Purkinje cell (primary cell): ENCODE measurements around the gene PWWP2A. TPM values are rescaled to one million over a fixed set of nuclear protein-coding genes. Genes with fewer than 3 reads are reported as not detected.

Experiments
- polyA plus RNA-seq: library from polyadenylated mRNA; unstranded; fragments of >200 nt; fragmentation: Nextera tagmentation; gene quantifications from 2 replicates; pipeline ENCODE4 v1.2.1, GENCODE V29; 2014

PWWP2A gene, protein sequence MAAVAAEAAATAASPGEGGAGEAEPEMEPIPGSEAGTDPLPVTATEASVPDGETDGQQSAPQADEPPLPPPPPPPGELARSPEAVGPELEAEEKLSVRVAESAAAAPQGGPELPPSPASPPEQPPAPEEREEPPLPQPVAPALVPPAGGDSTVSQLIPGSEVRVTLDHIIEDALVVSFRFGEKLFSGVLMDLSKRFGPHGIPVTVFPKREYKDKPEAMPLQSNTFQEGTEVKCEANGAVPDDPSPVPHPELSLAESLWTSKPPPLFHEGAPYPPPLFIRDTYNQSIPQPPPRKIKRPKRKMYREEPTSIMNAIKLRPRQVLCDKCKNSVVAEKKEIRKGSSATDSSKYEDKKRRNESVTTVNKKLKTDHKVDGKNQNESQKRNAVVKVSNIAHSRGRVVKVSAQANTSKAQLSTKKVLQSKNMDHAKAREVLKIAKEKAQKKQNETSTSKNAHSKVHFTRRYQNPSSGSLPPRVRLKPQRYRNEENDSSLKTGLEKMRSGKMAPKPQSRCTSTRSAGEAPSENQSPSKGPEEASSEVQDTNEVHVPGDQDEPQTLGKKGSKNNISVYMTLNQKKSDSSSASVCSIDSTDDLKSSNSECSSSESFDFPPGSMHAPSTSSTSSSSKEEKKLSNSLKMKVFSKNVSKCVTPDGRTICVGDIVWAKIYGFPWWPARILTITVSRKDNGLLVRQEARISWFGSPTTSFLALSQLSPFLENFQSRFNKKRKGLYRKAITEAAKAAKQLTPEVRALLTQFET
- polyA plus RNA-seq = 14.5 and 15.1 TPM in 2 replicates

DNA sequence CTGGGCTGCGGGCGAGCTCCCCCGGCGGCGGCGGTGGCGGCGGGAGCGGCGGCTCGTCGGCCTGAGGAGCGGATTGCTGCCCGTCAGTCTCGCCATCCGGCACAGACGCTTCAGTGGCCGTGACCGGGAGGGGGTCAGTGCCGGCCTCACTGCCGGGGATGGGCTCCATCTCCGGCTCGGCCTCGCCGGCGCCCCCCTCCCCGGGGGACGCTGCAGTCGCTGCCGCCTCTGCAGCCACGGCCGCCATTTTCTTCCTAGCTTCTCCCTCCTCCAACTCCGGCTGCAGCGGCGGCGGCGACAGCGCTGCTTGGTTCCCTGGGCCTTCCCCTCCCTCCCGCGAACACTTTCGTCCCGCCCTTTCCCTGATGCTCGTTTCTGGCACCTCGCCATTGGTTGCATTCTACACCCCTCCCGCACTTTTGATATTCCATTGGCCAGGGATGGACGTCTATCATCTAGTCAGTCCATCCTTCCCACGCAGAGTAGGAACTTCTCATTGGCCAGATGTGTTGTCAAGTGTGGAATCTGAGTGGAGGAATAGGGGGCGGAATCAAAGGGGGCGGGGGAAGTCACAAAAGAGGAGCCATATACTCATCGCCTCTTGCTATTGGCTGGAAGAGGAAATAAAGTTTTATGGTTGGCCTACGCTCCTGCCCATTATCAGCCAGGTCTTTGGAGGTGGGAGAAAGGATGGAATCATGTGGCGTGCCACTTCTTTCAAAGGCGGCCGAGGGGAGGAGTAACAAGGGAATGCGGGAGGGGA lies at the start of gene PWWP2A:
Gene PWWP2A, minus strand, starts transcription at position 309 of the 763 bp plus-strand sequence. Its CDS starts 62 bp downstream, at position 247.

Other genes starting within 250 kb of the PWWP2A start
- not detected in 2 replicates for gene ADRA1B, start 203.0 kb downstream of the PWWP2A start, polyA plus RNA-seq
- 165 and 177 TPM in 2 replicates for gene TTC1, start 110.3 kb downstream of the PWWP2A start, polyA plus RNA-seq
- 67.3 and 94.0 TPM in 2 replicates for gene FABP6, start 110.1 kb upstream of the PWWP2A start, polyA plus RNA-seq
- gene CCNJL, start 193.1 kb upstream of the PWWP2A start, polyA plus RNA-seq = 0.36 and 0.77 TPM in 2 replicates